Measurements from ENCODE around the gene ZNF518A. TPM values are rescaled to one million over a fixed set of nuclear protein-coding genes. Genes with fewer than 3 reads are reported as not detected.

Gene ZNF518A
- total RNA-seq, 1 donor from 2014 or later, result 28.7 TPM

DNA sequence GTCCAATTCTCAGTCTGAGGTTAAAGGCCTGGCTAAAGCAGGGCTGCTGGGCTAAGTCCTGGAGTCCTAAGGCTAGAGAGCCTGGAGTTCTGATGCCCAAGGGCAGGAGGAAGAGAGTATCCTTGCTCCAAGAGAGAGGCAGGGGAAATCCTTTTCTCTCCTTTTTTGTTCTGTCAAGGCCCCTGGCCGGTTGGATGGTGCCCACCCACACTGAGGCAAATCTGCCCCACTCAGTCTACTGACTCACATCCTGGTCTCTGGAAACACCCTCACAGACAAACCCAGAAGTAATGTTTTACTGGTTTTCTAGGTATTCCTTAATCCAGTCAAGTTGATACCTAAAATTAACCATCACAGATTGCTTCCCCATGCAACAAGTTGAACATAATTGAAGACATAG is 23.0 kb downstream of the ZNF518A start:
- peaks cover 82% of the 10 kb centered on the region for H3K36me3 Mint-ChIP-seq (ENCODE audit: low read depth)
- no peaks in the 10 kb centered on the region for H3K27me3 Mint-ChIP-seq

DNA sequence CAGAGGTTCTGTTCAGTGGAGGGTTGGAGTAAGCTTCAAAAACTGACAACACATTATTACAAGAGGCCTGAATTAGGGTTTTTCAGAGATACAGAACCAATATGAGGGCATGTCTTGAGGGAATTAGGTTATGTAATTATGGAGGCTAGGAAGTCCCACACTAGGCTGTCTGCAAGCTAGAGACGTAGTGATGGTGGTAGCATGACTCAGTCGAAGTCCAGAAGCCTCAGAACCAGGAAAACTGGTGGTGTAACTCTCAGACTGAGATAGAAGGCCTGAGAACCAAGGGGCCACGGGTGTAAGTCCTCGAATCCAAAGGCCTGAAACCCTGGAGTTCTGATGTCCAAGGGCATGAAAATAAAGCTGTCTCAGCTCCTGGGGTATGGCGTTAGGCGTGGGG is 35.6 kb downstream of the ZNF518A start:
- ATAC-seq (ENCODE audit: low read depth) (no peak), DNase-seq (no peak)
- Mint-ChIP-seq H3K9me3 (peaks cover 27% of the 10 kb centered on the region), H3K27me3 (no peaks in the 10 kb centered on the region), H3K36me3 (ENCODE audit: low read depth) (peaks cover 31% of the 10 kb centered on the region), H3K4me1 (peaks cover 3% of the 10 kb centered on the region), H3K27ac (no peak overlapping the region), H3K4me3 (no peak overlapping the region)
- intact Hi-C loops (cut with micrococcal nuclease), result no loop called here
- TF ChIP-seq, protein P1, sequence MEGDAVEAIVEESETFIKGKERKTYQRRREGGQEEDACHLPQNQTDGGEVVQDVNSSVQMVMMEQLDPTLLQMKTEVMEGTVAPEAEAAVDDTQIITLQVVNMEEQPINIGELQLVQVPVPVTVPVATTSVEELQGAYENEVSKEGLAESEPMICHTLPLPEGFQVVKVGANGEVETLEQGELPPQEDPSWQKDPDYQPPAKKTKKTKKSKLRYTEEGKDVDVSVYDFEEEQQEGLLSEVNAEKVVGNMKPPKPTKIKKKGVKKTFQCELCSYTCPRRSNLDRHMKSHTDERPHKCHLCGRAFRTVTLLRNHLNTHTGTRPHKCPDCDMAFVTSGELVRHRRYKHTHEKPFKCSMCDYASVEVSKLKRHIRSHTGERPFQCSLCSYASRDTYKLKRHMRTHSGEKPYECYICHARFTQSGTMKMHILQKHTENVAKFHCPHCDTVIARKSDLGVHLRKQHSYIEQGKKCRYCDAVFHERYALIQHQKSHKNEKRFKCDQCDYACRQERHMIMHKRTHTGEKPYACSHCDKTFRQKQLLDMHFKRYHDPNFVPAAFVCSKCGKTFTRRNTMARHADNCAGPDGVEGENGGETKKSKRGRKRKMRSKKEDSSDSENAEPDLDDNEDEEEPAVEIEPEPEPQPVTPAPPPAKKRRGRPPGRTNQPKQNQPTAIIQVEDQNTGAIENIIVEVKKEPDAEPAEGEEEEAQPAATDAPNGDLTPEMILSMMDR (IDR thresholded peaks at IDR 0.05), result no peak
- CTCF ChIA-PET, result no interaction called here
- POLR2A ChIA-PET, result no interaction called here

More for the DNA sequence above, 23.0 kb downstream of the ZNF518A start:
- POLR2A ChIA-PET, result interaction anchor here (1.4 kb wide), 1 partner anchor 23 kb away, joined by 5 read pairs; the partner anchor contains the start of gene ZNF518A
- CTCF ChIA-PET, result no interaction called here
- H3K9me3 Mint-ChIP-seq, result no peaks in the 10 kb centered on the region
- DNase-seq (no peak), ATAC-seq (ENCODE audit: low read depth) (no peak)
- no peaks in the 10 kb centered on the region for H3K4me1 Mint-ChIP-seq
- intact Hi-C loops (cut with micrococcal nuclease), result no loop called here
- no peak overlapping the region for H3K4me3 Mint-ChIP-seq
- no peak overlapping the region for H3K27ac Mint-ChIP-seq
- TF ChIP-seq, protein P1 (IDR thresholded peaks at IDR 0.05), result no peak

DNA sequence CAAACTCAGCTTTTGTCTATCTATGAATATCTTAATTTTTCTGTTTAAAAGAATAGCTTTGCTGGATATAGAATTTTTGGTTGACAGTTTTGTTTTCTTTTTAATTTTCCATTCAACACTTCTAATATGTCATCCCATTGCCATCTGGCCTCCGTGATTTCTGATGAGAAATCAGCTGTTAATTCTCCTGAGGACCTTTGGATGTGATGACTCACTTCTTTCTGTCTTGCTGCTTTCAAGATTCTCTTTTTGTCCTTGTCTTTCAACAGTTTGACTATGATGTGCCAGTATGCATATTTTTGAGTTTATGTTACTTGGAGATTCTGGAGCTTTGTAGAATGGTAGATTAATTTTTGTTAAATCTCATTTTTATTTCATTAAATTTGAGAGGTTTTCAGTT is 38.4 kb downstream of the ZNF518A start:
- Mint-ChIP-seq H3K27ac (no peak overlapping the region), H3K36me3 (ENCODE audit: low read depth) (peaks cover 17% of the 10 kb centered on the region), H3K27me3 (no peaks in the 10 kb centered on the region), H3K4me1 (no peaks in the 10 kb centered on the region), H3K4me3 (no peak overlapping the region), H3K9me3 (peaks cover 33% of the 10 kb centered on the region)
- no peak for DNase-seq
- no peak for ATAC-seq (ENCODE audit: low read depth)
- CTCF ChIA-PET, result interaction anchor here (0.7 kb wide), 1 partner anchor 61 kb away, joined by 4 read pairs; no protein-coding TSS in a partner anchor
- intact Hi-C loops (cut with micrococcal nuclease), result no loop called here
- TF ChIP-seq, protein P1 (IDR thresholded peaks at IDR 0.05), result no peak
- POLR2A ChIA-PET, result no interaction called here

DNA sequence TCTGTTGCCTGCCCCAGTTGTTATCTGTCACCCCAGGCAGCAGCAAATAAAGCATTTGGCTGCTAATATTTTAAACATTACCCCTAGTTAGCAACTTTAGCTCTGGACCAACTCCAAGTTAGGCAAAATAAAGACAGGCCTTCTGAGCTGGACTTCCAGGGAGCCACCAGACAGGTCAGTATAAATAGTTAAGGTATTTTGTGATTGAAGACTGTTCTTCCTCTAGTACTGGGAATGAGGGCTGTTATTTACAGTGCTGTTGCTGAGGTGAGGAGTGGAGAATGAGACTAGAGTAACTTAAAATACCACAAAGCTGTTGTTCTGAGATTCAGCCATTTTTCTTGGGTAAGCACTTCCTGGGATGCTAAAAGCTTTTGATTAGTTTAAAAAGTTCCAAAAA is 40.1 kb downstream of the ZNF518A start:
- no peaks in the 10 kb centered on the region for H3K27me3 Mint-ChIP-seq
- intact Hi-C loops (cut with micrococcal nuclease), result no loop called here
- H3K27ac Mint-ChIP-seq, result no peak overlapping the region
- no peak overlapping the region for H3K4me3 Mint-ChIP-seq
- TF ChIP-seq, protein P1 (IDR thresholded peaks at IDR 0.05), result no peak
- H3K36me3 Mint-ChIP-seq (ENCODE audit: low read depth), result peaks cover 12% of the 10 kb centered on the region
- no peak for DNase-seq
- ChIA-PET CTCF (no interaction called here), POLR2A (no interaction called here)
- no peak for ATAC-seq (ENCODE audit: low read depth)
- peaks cover 40% of the 10 kb centered on the region for H3K9me3 Mint-ChIP-seq
- H3K4me1 Mint-ChIP-seq, result no peaks in the 10 kb centered on the region

DNA sequence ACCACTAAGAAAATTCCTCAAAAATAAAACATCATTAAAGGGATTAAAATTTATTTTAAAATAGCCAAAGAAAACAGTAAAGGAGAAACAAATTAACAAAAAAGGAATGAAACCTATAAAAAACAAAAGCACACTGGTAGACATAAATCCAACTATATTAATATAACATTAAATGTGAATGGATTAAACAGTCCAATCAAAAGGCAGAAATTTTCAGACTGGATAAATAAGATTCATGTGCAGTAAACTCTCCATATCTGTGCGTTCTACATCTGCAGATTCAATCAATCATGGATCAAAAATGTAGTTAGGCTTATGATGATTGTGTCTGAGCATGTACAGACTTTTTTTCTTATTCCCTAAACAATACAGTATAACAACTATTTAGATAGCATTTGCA is 42.6 kb downstream of the ZNF518A start:
- intact Hi-C loops (cut with micrococcal nuclease), result no loop called here
- DNase-seq (no peak), ATAC-seq (ENCODE audit: low read depth) (no peak)
- CTCF ChIA-PET, result no interaction called here
- TF ChIP-seq, protein P1 (IDR thresholded peaks at IDR 0.05), result no peak
- Mint-ChIP-seq H3K27ac (no peak overlapping the region), H3K4me1 (no peaks in the 10 kb centered on the region), H3K4me3 (no peak overlapping the region), H3K9me3 (peaks cover 40% of the 10 kb centered on the region), H3K36me3 (ENCODE audit: low read depth) (peaks cover 5% of the 10 kb centered on the region), H3K27me3 (no peaks in the 10 kb centered on the region)
- POLR2A ChIA-PET, result no interaction called here

Data from activated B cell treated with CpG ODN at 0.5 μM for 24 hours (primary cell).